DND-41 (cell line): ENCODE results near the gene ING4.

ENCODE experiments used
- ATAC-seq: fragments of 200-7000 bp; cut with Tn5 transposase; 3 replicates; pipeline ENCODE4 v1.9.1; 2021; ENCODE audit warnings: low read depth; ENCODE audit not compliant: insufficient read depth
- DNase-seq: peaks from one replicate; pipeline ENCODE4 v3.0.0-alpha.2; 2020
- H2AFZ ChIP-seq: 2 replicates; pipeline ENCODE4 v1.6.0; 2012; ENCODE audit warnings: low read depth, low read length
- H3K27ac ChIP-seq: 2 replicates; pipeline ENCODE4 v1.5.1; 2012; ENCODE audit warnings: low read length, inconsistent platforms
- H3K27me3 ChIP-seq: fragments of 200-600 bp; sonication (generic); 2 replicates; pipeline ENCODE4 v1.6.0; 2012; ENCODE audit warnings: low read length, mild to moderate bottlenecking, inconsistent platforms; ENCODE audit not compliant: insufficient read depth, poor library complexity
- H3K36me3 ChIP-seq: 2 replicates; pipeline ENCODE4 v1.5.1; 2012; ENCODE audit warnings: low read length, inconsistent platforms; ENCODE audit not compliant: insufficient read depth
- H3K4me1 ChIP-seq: 2 replicates; pipeline ENCODE4 v1.5.1; 2012; ENCODE audit warnings: mild to moderate bottlenecking, low read length; ENCODE audit not compliant: insufficient read depth
- H3K4me2 ChIP-seq: 2 replicates; pipeline ENCODE4 v1.6.0; 2012; ENCODE audit warnings: mild to moderate bottlenecking, moderate library complexity, low read length, inconsistent platforms; ENCODE audit not compliant: insufficient read depth
- H3K4me3 ChIP-seq, 2 experiments: fragments of 200-600 bp in 1 of 2; shearing (Covaris generic) in 1 of 2; 2 replicates each; pipeline ENCODE4 v1.5.1; 2012 to 2016; ENCODE audit warnings: inconsistent platforms in 2 of 2, low read length in 2 of 2, mild to moderate bottlenecking in 2 of 2, low read depth in 1 of 2, moderate library complexity in 1 of 2
- H3K79me2 ChIP-seq: 2 replicates; pipeline ENCODE4 v1.6.0; 2012; ENCODE audit warnings: low read length, inconsistent platforms; ENCODE audit not compliant: insufficient read depth
- H3K9ac ChIP-seq: 2 replicates; pipeline ENCODE4 v1.6.0; 2012; ENCODE audit warnings: low read depth, mild to moderate bottlenecking, inconsistent platforms, low read length, moderate library complexity
- H3K9me3 ChIP-seq: 2 replicates; pipeline ENCODE4 v1.5.1; 2012; ENCODE audit warnings: low read length, moderate library complexity, mild to moderate bottlenecking, inconsistent platforms; ENCODE audit not compliant: insufficient read depth, severe bottlenecking
- H4K20me1 ChIP-seq: 2 replicates; pipeline ENCODE4 v1.6.0; 2012; ENCODE audit warnings: low read length; ENCODE audit not compliant: insufficient read depth
- CTCF ChIP-seq: IDR thresholded peaks from 2 replicates; pipeline ENCODE4 v1.5.1; 2012; ENCODE audit warnings: borderline replicate concordance, low read length, moderate library complexity, mild to moderate bottlenecking; ENCODE audit not compliant: poor library complexity, severe bottlenecking; ENCODE audit errors: extremely low read depth
- EZH2 ChIP-seq: IDR thresholded peaks from 3 replicates; pipeline ENCODE4 v1.6.1; 2012; ENCODE audit warnings: borderline replicate concordance, low read depth, mild to moderate bottlenecking, moderate library complexity, low read length, inconsistent platforms; ENCODE audit not compliant: severe bottlenecking

The ING4 gene

GRCh38 chr12:6650832-6651231 is 12.1 kb downstream of the ING4 start:
- DNase-seq (no peak), ATAC-seq (no peak)
- Histone ChIP-seq H4K20me1 (no peaks in the 10 kb centered on the region), H2AFZ (no peak overlapping the region), H3K27ac (no peak overlapping the region), H3K27me3 (no peaks in the 10 kb centered on the region), H3K79me2 (no peaks in the 10 kb centered on the region), H3K4me2 (no peak overlapping the region), H3K9me3 (no peaks in the 10 kb centered on the region), H3K9ac (no peak overlapping the region), H3K36me3 (peaks cover 63% of the 10 kb centered on the region), H3K4me1 (no peaks in the 10 kb centered on the region), H3K4me3 (no peak overlapping the region)
- TF ChIP-seq EZH2 (no peak), CTCF (no peak)

DNA sequence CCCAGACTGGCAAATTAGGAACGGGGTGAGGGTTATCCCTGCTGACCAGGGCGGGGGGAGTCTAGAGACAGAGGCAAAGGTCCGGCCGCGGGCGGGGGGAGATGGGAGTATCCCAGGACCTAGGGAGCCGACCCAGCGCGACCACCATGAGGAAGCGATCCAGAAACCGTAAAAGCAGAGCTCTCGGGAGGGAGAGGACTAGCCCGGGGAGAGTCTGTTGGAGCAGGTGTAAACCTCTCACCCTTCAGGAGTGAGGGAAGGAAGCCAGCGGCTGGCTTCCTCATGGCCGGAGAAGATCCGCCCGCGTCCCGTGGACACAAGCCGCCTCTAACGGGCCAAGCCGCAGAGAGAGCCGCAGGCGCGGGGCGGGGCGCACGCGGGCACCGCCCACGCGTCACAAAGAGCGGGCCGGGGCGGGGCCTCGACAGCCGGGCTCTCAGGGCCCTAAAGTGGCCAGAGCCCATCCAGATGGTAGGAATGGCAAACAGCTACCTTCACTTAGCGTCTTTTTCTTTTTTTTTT is 15.8 kb downstream of the ING4 start, which contains the start of gene ACRBP:
Gene ACRBP, minus strand, starts transcription at position 350 of the 522 bp plus-strand sequence. Its CDS starts 66 bp downstream, at position 284.
- Histone ChIP-seq H3K79me2 (no peaks in the 10 kb centered on the region), H2AFZ (no peak within 1 kb of the TSS), H3K36me3 (peaks cover 31% of the 10 kb centered on the region), H3K4me1 (no peaks in the 10 kb centered on the region; the same call in 1 of the 2 replicates), H3K9me3 (no peaks in the 10 kb centered on the region), H3K27ac (no peak within 1 kb of the TSS), H4K20me1 (no peaks in the 10 kb centered on the region), H3K27me3 (no peaks in the 10 kb centered on the region), H3K9ac (no peak within 1 kb of the TSS), H3K4me3 (no peak within 1 kb of the TSS), H3K4me2 (no peak within 1 kb of the TSS)
- ATAC-seq (no peak), DNase-seq (no peak)
- no peak for TF ChIP-seq EZH2
- no peak for TF ChIP-seq CTCF

GRCh38 chr12:6646276-6647082 is 16.4 kb downstream of the ING4 start:
- Histone ChIP-seq H3K36me3 (peaks cover 25% of the 10 kb centered on the region), H3K79me2 (no peaks in the 10 kb centered on the region), H3K4me2 (no peak overlapping the region), H3K4me3 (no peak overlapping the region), H3K9ac (no peak overlapping the region), H3K4me1 (no peaks in the 10 kb centered on the region; the same call in 1 of the 2 replicates), H3K9me3 (no peaks in the 10 kb centered on the region), H3K27me3 (no peaks in the 10 kb centered on the region), H4K20me1 (no peaks in the 10 kb centered on the region), H3K27ac (no peak overlapping the region), H2AFZ (no peak overlapping the region)
- DNase-seq (no peak), ATAC-seq (no peak)
- TF ChIP-seq EZH2 (no peak), CTCF (no peak)
